Measurements from ENCODE around the gene RPRD2.

The RPRD2 gene

GRCh38 chr1:150507912-150508864 lies 144.2 kb downstream of the RPRD2 start, which contains the start of gene ECM1:
Gene ECM1, plus strand, starts transcription at chr1:150508109. Its CDS starts 101 bp downstream, at chr1:150508210.
- no peak within 1 kb of the TSS for H3K27ac ChIP-seq (ENCODE audit: low read depth, low read length)
- no peaks in the 10 kb centered on the region for H4K20me1 ChIP-seq (ENCODE audit: control insufficient read depth, insufficient read depth, low read depth, low read length)
- H3K9me2 ChIP-seq (replicated peaks; ENCODE audit: control insufficient read depth, low read length), result no peaks in the 10 kb centered on the region
- TF ChIP-seq CTCF (IDR thresholded peaks at IDR 0.05; ENCODE audit: low read depth, low read length, poor library complexity, severe bottlenecking) (no peak), EZH2phosphoT487 (IDR thresholded peaks at IDR 0.05; ENCODE audit: borderline replicate concordance, low read length) (no peak)
- peaks cover 15% of the 10 kb centered on the region for H3K4me1 ChIP-seq (ENCODE audit: control insufficient read depth, low read length)
- no peak within 1 kb of the TSS for H3K4me3 ChIP-seq (ENCODE audit: low read length)
- no peaks in the 10 kb centered on the region for H3K27me3 ChIP-seq (ENCODE audit: control insufficient read depth, low read length)
- H3F3A ChIP-seq (ENCODE audit: control insufficient read depth, insufficient read depth), result no peaks in the 10 kb centered on the region
- no peak within 1 kb of the TSS for H3K4me2 ChIP-seq (ENCODE audit: low read length)
- H3K36me3 ChIP-seq (ENCODE audit: control insufficient read depth, low read length), result peaks cover 36% of the 10 kb centered on the region
- H3K79me2 ChIP-seq (ENCODE audit: control insufficient read depth, low read length), result no peaks in the 10 kb centered on the region
- H3K9me3 ChIP-seq (ENCODE audit: control insufficient read depth, insufficient read depth, low read length), result no peaks in the 10 kb centered on the region

GRCh38 chr1:150508982-150509381 lies 145.0 kb downstream of the RPRD2 start:
- no peak overlapping the region for H3K27ac ChIP-seq (ENCODE audit: low read depth, low read length)

GRCh38 chr1:150511551-150511950 lies 147.6 kb downstream of the RPRD2 start:
- H3K4me2 ChIP-seq (ENCODE audit: low read length), result no peak overlapping the region
- H3K9me3 ChIP-seq (ENCODE audit: control insufficient read depth, insufficient read depth, low read length), result no peaks in the 10 kb centered on the region
- H3F3A ChIP-seq (ENCODE audit: control insufficient read depth, insufficient read depth), result 0 out of 2 replicates have a peak, but pooled peaks cover 2% of the 10 kb centered on the region
- no peaks in the 10 kb centered on the region for H3K9me2 ChIP-seq (replicated peaks; ENCODE audit: control insufficient read depth, low read length)
- H3K27ac ChIP-seq (ENCODE audit: low read depth, low read length), result no peak overlapping the region
- no peak overlapping the region for H3K4me3 ChIP-seq (ENCODE audit: low read length)
- H4K20me1 ChIP-seq (ENCODE audit: control insufficient read depth, insufficient read depth, low read depth, low read length), result no peaks in the 10 kb centered on the region
- peaks cover 11% of the 10 kb centered on the region for H3K36me3 ChIP-seq (ENCODE audit: control insufficient read depth, low read length)
- H3K4me1 ChIP-seq (ENCODE audit: control insufficient read depth, low read length), result peaks cover 39% of the 10 kb centered on the region
- H3K27me3 ChIP-seq (ENCODE audit: control insufficient read depth, low read length), result no peaks in the 10 kb centered on the region
- no peaks in the 10 kb centered on the region for H3K79me2 ChIP-seq (ENCODE audit: control insufficient read depth, low read length)
- TF ChIP-seq EZH2phosphoT487 (IDR thresholded peaks at IDR 0.05; ENCODE audit: borderline replicate concordance, low read length), result no peak
- TF ChIP-seq CTCF (IDR thresholded peaks at IDR 0.05; ENCODE audit: low read depth, low read length, poor library complexity, severe bottlenecking), result no peak

More at GRCh38 chr1:150508982-150509381, 145.0 kb downstream of the RPRD2 start:
- Histone ChIP-seq H4K20me1 (ENCODE audit: control insufficient read depth, insufficient read depth, low read depth, low read length) (no peaks in the 10 kb centered on the region), H3K9me3 (ENCODE audit: control insufficient read depth, insufficient read depth, low read length) (no peaks in the 10 kb centered on the region), H3K4me1 (ENCODE audit: control insufficient read depth, low read length) (peaks cover 20% of the 10 kb centered on the region), H3K4me3 (ENCODE audit: low read length) (no peak overlapping the region), H3K79me2 (ENCODE audit: control insufficient read depth, low read length) (no peaks in the 10 kb centered on the region), H3K4me2 (ENCODE audit: low read length) (no peak overlapping the region), H3K36me3 (ENCODE audit: control insufficient read depth, low read length) (peaks cover 33% of the 10 kb centered on the region), H3K9me2 (replicated peaks; ENCODE audit: control insufficient read depth, low read length) (no peaks in the 10 kb centered on the region), H3F3A (ENCODE audit: control insufficient read depth, insufficient read depth) (no peaks in the 10 kb centered on the region), H3K27me3 (ENCODE audit: control insufficient read depth, low read length) (no peaks in the 10 kb centered on the region)
- TF ChIP-seq CTCF (IDR thresholded peaks at IDR 0.05; ENCODE audit: low read depth, low read length, poor library complexity, severe bottlenecking) (no peak), EZH2phosphoT487 (IDR thresholded peaks at IDR 0.05; ENCODE audit: borderline replicate concordance, low read length) (no peak)

Measured in DOHH2 (cell line).